OCI-M1 (cell line): Measurements from ENCODE around the gene OR5H1.
"Not testable (repeated sequence)": the region's sequence is repeated elsewhere in the genome, so short reads cannot be mapped to it uniquely, and the experiment has no call there.

Experiments
- DNase-seq: peaks from one replicate; lab custom pipeline; 2025; lab: John Stamatoyannopoulos, UW

OR5H1 gene

DNA sequence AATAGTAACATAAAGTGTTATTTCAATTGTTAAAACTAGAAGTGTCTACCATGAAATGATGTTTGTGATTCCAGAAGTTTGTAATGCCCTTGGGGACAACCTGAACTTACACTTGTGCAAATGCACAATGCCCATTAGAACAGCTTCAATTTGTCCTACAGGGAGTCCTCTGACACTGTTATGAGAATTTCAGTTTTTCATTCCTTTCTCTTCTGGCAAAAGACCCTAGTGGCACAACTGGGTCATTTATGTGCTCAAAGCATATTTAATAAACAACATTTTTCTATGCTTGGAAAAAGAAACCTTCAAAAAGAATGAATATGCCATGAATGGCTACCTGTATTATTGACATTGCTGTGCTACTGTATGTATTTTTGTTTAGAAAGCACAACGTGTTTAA is at the start of gene OR5H1:
Gene OR5H1, plus strand, starts transcription at position 301 of the 400 bp plus-strand sequence. CDS start 1,977 bp downstream, outside the sequence.
- DNase-seq: no peak

DNA sequence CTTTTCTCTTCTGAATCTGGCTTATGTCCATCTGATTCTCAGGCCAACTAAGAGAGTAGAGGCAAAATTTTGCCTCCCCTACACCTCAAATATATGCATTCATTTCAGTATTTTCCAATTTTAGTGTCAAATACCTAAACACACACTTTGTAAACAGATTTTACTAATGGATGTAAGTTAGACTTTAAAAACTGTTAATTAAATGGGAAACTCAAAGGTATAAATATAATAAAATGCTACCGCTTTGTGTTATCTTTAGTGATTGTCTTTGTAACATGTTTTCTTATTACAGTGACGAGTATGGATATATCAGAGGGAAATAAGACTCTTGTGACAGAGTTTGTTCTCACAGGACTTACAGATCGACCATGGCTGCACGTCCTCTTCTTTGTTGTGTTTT is 43.6 kb upstream of the OR5H1 start, which contains the start of gene OR5AC2:
Gene OR5AC2, plus strand, starts transcription at position 301 of the 400 bp plus-strand sequence. Its CDS starts 0 bp downstream, at position 301.
- no peak for DNase-seq

DNA sequence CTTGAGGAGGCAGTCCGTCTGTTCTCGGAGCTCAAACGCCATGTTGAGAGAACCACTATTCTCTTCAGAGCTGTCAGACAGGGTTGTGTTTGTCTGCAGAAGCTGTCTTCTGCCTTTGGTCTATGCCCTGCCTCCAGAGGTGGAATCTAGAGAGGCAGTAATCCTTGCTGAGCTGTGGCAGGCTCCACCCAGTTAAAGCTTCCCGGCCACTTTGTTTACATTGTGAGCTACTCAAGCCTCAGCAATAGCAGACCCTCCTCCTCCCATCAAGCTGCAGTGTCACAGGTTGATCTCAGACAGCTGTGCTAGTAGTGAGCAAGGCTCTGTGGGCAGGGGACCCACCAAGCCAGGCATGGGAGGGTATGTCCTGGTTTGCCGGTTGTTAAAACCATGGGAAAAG is 34.6 kb upstream of the OR5H1 start:
- no peak for DNase-seq

DNA sequence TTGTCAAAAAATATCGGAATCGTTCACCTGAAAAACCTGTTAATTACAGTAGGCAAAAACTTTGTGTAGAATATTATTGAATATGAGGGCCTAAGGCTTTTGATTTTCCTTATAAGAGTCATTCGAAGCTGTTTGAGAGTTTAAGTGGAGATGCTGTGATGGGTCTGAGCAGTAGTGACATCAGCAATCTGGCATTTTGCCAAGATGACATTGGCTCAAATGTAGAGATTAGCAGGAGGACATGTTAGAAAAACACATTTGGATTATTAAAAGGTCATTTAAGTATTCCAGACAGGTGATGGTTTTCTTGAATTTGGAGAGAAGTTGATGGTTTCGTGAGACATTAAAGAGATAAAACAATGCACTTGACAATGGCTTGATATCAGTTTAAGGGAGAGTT is 30.7 kb upstream of the OR5H1 start:
- DNase-seq: no peak

DNA sequence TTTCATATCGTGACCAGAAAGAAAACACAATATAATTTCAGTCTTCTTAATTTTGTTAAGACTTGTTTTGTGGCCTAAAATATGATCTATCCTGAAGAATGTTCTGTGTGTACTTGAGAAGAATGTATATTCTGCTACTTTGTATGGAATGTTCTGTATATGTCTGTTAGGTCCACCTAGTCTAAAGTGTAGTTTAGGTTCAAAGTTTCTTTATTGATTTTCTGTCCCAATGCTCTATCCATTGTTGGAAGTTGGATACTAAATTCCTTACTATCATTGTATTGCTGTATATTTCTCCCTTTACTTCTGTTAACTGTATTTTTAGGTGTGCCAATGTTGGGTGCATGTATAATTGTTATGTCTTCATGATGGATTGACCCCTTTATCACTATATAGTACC is 22.4 kb upstream of the OR5H1 start:
- DNase-seq: no peak

DNA sequence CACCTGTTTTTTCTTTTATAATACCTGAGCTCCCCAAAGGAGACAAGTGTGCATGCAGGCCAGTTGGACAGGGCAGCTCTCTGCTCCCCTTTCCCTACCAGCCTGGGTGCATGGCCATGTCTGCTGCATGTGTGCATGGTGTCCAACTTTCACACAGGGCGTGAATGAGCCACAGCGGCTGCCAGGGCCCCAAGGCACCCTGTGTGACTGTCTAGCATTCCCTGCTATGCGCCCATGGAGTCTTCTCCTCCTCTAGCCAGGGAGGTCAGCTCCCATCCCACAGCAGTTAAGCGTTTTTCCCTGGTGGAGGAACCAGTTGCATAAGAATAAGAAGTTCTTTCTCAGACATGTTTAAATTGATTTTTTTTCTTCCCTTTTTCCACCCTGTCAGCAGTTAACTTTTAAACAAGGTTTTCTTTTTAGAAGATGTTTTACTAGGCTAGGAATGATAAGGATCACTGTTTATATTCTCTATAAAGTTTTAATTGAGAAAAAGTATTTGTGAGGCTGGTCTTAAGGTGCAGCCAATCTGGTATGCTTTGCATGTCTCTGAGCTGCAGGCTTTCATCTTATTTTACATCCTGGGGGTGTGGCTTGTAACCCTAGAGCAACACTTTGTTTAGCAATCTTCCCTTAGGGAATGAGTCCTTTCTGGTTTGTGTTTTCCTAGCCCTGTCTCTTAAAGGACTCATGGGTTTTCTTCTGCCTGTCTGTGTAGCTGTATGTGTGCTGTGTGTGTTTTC is 20.5 kb upstream of the OR5H1 start:
- no peak for DNase-seq

DNA sequence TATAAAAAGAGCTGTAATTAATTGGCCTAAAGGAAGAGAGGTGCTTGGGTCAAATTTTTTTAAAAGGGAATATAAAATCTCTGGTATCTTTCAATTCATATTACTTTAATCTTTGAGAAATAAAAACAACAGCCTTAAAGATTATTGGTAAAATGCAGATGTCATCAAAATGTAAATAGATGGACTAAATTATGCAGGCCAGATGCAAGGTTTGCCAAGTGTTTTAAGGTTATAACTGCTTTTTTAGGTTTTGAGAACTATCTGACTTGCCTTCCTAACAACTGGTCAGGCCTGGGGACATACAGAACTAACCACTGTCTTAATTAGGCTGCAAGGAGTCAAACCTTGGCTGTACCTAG is 20.0 kb upstream of the OR5H1 start:
- no peak for DNase-seq

DNA sequence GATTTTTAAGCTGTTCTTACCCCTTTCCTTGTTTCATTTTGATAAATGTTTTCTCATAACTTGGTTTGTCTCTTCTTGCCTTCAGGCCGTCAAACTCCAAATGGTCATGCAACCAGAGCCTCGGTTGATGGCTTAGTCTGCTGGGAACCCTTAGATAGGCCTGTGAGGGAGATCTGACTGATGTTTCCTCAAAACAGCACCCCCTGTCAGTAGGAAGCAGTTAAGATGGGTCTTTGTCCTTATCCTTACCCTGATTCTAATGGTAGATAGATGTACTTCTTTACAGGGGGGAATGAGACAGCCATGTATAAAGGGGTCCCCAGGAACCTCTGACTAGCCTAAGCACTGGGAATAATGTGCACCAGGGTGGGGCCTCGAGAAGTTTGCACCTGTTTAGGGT is 16.3 kb upstream of the OR5H1 start:
- no peak for DNase-seq

DNA sequence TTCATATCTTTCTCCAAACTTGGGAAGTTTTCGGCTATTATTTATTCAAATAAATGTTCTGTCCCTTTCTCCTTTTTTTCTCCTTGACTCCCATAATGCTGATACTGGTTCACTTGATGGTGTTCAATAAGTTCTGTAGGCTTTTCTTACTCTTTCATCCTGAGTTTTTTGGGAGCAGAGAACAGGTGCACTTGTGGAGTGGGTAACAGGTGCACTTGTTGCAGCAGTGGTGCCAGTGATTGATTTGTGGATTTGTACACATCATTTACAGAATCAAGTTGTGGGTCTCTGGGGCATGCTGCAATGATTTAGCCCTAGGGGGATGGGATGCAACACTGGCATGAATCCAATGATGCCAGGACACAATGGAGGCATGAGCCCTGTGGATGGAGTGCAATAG is 14.8 kb upstream of the OR5H1 start:
- DNase-seq: no peak

DNA sequence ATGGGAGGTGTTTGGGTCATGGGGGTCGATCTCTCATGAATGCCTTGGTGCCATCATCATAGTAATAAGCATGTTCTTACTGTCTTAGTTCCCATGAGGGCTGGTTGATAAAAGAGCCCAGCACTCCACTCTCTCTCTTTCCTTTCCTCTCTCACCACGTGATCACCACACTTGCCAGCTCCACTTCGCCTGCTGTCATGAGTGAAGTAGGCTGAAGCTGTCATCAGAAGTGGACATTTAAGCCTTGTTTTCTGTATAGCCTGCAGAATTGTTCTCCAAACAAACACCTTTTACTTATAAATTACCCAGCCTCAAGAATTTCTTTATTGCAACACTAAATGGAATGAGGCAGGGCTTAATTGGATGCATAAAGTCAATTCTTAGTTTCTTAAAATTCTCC is 6.1 kb downstream of the OR5H1 start:
- no peak for DNase-seq

DNA sequence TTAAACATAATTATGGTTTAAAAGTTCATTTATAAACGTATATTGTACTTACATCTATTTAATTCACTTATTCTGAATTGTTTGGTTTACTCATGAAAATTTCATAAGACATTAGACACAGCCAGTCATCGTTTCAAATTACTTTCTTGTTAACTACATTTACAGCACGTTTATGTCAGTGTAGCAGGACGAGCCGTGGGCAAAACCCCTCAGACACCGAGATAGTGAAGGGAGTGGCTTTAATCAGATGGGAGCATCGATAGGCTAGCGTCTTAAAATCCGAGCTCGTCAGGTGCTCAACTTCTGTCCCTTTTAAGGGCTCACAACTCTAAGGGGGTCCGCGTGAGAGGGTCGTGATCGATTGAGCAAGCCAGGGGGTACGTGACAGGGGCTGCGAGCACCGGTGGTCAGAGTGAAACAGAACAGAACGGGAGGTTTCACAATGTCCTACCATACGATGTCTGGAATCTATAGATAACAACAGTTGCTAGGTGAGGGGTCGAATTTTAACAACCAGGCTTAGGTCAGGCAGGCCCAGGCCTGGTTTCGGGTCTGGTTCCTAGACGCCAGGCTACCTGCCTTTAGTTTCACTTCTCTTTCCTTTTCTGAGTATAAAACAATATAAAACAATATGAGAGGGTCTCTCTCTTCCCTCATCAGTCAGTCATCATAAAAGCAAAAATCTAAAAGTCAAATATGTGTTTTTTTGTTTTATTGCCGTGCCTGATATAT is 7.5 kb downstream of the OR5H1 start:
- peak; percentile 83 for DNase-seq

DNA sequence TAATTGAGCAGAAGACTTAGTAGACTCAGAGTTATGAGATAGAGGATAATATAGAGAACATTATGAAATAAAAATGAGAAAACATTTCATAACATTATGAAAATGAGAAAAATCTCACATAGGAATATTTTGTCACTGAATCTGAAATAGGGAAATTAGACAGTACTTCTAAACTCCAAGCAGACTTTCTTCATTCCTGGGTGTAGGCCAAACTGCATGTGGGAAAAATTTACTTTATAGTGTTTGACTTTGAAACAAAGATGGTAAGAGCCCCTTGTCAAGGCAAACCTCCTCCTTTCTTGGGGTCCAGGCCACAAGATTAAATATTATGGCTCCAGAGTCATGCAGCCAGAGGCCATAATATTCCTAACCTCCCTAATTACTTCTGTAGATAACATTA is 10.0 kb downstream of the OR5H1 start:
- no peak for DNase-seq

DNA sequence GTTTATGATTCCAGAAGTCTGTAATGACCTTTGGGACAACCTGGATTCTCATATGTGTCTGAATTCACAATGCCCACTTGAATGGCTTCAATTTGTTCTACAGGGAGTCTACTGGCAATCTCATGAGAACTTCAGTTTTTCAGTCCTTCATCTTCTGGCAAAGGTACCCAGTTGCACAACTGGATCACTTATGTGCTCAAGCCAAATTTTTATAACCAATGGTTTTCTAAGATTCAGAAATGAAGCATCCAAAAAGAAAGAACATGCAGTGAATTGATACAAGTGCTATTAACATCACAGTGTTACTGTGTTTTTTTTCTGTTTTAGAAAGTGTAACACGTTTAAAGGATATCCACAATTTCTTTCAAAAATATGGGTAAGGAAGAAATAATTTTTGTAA is 16.7 kb downstream of the OR5H1 start, which contains the start of gene OR5H14:
Gene OR5H14, plus strand, starts transcription at position 301 of the 400 bp plus-strand sequence. CDS start 1,907 bp downstream, outside the sequence.
- DNase-seq: no peak

DNA sequence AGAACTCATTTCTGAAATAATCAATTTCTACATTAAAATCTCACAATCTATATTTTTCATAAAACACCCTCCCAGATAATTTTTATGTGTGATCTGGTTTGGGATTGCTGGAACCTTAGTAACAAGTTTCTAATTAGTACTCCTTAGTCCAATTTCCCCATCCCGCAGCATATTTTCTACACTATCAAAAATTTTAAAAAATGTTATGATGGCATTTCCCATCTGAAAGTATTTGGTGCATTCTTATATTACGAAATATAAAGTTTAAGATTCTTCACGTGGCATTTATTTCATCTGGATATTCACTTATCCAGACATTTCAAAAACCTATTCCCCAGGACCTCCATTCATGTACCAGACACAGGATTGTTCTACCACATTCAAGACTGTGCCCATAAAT is 18.2 kb downstream of the OR5H1 start:
- DNase-seq: no peak

DNA sequence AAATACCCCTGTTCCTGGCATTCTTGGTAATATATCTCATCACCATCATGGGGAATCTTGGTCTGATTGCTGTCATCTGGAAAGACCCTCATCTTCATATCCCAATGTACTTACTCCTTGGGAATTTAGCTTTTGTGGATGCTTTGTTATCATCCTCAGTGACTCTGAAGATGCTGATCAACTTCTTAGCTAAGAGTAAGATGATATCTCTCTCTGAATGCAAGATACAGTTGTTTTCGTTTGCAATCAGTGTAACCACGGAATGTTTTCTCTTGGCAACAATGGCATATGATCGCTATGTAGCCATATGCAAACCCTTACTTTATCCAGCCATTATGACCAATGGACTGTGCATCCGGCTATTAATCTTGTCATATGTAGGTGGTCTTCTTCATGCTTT is 18.9 kb downstream of the OR5H1 start:
- DNase-seq: not testable (repeated sequence)

DNA sequence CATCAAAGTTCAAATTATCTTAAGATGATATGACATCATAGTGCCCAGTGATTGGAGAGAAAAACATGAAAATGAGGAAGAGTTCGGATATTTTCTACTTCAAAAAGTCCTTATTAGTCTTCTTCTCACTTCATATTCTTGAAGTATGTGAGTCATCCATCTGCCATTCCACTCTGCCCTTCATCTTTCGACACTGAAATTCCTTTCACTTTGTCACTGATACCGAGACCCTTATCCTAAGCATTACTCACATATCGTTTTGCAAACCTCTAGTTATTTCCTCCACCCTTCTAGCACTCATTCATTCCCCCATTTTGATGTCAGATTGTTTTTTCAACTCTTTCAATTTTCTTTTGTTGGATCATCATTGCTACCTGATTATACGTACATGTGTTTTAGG is 20.7 kb downstream of the OR5H1 start:
- DNase-seq: no peak

DNA sequence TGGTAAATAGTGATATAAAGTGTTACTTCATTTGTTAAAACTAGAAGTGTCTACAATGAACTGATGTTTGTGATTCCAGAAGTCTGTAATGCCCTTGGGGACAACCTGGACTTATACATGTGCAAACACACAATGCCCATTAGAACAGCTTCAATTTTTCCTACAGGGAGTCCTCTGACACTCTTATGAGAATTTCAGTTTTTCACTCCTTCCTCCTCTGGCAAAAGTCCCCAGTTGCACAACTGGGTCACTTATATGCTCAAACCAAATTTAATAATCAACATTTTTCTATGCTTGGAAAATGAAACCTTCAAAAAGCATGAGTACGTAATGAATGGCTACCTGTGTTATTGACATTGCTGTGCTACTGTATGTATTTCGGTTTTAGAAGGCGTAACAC is 35.9 kb downstream of the OR5H1 start, which contains the start of gene OR5H15:
Gene OR5H15, plus strand, starts transcription at position 301 of the 400 bp plus-strand sequence. CDS start 2,004 bp downstream, outside the sequence.
- no peak for DNase-seq

DNA sequence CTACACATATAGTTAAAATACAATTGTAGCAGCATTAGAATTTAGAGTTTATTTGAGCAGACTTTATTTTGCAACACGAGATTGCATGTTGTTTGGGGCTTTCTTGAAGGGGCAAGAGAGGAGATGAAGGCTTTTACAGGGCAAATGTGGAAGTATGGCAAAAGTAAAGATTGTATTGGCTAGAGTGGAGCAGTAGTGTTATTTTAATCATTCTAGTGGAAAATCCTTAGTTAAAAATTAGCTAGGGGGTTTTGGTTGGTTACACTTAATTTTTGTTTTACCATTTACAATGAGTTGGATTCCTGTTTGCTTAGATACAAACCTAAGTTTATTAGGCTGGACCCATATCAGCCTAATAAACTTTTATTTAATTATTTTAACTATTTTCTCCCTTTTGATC is 40.5 kb downstream of the OR5H1 start:
- DNase-seq: no peak

DNA sequence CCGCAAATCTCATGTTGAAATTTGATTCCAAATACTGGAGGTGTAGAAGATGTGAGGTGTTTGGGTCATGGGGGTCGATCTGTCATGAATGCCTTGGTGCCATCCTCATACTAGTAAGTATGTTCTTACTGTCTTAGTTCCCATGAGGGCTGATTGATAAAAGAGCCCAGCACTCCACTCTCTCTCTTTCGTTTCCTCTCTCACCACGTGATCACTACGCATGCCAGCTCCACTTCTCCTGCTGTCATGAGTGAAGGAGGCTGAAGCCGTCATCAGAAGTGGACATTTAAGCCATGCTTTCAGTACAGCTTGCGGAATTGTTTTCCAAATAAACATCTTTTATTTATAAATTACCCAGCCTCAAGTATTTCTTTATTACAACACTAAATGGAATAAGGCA is 42.1 kb downstream of the OR5H1 start:
- DNase-seq: no peak

DNA sequence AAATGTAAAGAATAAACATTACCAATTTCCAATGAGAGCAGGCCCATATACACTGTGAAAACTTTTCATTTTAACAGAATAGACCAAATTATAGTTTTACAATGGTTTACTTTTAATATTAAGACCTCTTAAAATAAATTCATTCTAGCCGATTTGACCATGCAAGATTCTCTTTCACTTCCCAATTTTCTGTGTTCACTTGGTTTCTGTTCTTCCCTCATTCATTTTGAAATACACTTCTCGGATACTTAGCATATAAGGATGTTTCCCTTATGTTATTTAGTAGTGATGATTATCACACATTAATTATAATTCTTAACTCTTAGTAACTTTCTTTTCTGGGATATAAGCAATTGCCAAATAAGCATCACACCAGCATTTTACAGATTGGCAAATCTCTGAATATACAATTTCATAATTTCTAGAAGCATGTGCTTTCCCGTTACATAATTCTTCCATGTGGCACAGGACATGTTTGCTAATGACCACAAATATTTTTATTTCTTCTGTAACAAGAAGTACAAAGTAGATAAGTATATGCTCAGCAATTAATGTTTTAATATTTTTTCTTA is 49.9 kb downstream of the OR5H1 start:
- no peak for DNase-seq

DNA sequence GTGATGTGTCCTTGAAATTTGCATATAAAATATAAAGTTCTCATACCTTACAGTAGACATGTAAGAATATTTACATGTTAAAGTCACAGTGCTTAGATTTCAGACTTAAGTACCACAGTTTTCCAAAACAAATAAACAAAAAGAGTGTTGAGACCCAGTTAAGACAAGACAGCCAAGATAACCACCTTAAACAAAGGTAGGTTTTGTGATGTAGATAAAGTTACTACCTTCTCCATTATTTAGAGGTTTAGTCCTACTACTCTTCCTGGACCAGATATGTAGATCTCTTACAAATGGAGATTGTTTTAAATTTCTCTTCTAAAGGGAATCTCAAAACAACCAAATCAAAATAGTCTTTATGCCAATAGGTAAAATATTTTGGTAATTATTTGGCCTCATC is 51.7 kb downstream of the OR5H1 start:
- no peak for DNase-seq

DNA sequence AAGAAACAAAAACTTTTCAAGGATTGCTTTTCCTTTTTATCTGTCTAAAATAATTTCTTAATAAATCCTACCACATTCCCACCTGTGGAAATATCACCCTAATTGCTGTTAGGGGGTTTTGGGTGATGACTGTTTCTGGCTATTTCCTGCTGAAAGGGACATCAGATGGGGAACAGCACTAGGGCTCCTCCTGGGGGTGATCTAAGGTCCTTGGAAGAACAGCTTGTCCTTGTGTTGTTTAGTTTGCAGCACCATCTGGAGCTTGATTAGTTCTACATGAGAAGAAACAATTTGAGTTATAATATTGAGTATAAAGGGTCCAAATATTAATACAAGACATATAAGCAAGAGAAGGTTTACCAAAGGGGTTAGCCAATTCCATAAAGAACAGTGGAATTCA is 54.7 kb downstream of the OR5H1 start:
- peak; percentile 65 for DNase-seq
